ENCODE measurements around the gene REC8. TPM values are rescaled to one million over a fixed set of nuclear protein-coding genes. Genes with fewer than 3 reads are reported as not detected.

REC8 gene
- total and polyA plus RNA-seq, 12 donors: 2.5 to 17.7 (median 4.3) TPM

- Histone ChIP-seq H3K4me3 (peak within 1 kb of the TSS; percentile 75 to 96 (median 84)), H3K36me3 (peaks cover 0 to 68% (median 34%) of the 10 kb centered on the region in 9 donors), H3K27me3 (no peaks in the 10 kb centered on the region), H3K4me1 (peaks cover 16 to 57% (median 30%) of the 10 kb centered on the region in 9 donors), H3K27ac (peak within 1 kb of the TSS; percentile 79 to 97 (median 94)), H3K9me3 (no peaks in the 10 kb centered on the region)
- peak; percentile 97 to 99 for DNase-seq
- TF ChIP-seq CTCF (IDR thresholded peaks at IDR 0.05): no peak
- peak; percentile 92 to 98 (median 95) for ATAC-seq
- intact Hi-C loops (cut with DNase I): loop anchor here in 4 of 10 donors (2.0 to 10.0 kb wide), 4 partner anchors 14 to 842 kb away; partner anchors contain the start of genes DCAF11 (in 3 of the 4), NRL (in 3 of the 4), BCL2L2 (in 1 of the 4) and IRF9 (in 1 of the 4)
- WGBS, 2 donors: 0 to 1% methylated on average over 55 to 57 of the region's 57 CpGs
Measured at GRCh38 chr14:24146978-24147760, 24.7 kb upstream of the REC8 start, which contains the start of gene RNF31. Gene RNF31, plus strand, starts transcription at chr14:24147498. Its CDS starts 201 bp downstream, at chr14:24147699.

- Histone ChIP-seq H3K4me3 (peak overlapping the region; percentile 75 to 96 (median 84)), H3K9me3 (no peaks in the 10 kb centered on the region), H3K27me3 (no peaks in the 10 kb centered on the region), H3K27ac (peak overlapping the region; percentile 64 to 97 (median 94)), H3K36me3 (peaks cover 0 to 68% (median 41%) of the 10 kb centered on the region in 9 donors), H3K4me1 (peaks cover 15 to 51% (median 27%) of the 10 kb centered on the region in 9 donors)
- ATAC-seq (peak in 1 of 8 donors; percentile 1), DNase-seq (no peak)
- intact Hi-C loops (cut with DNase I): loop anchor here in 4 of 10 donors (2.0 to 10.0 kb wide), 4 partner anchors 13 to 843 kb away; partner anchors contain the start of genes DCAF11 (in 3 of the 4), NRL (in 3 of the 4), BCL2L2 (in 1 of the 4) and IRF9 (in 1 of the 4)
- WGBS, 2 donors: 5% methylated on average over 29 of the region's 29 CpGs
- no peak for TF ChIP-seq CTCF (IDR thresholded peaks at IDR 0.05)
Measured at GRCh38 chr14:24147761-24148428, 24.0 kb upstream of the REC8 start.

GRCh38 chr14:24149302-24149969 lies 22.4 kb upstream of the REC8 start:
- no peak for DNase-seq

More at GRCh38 chr14:24149302-24149969, 22.4 kb upstream of the REC8 start:
- TF ChIP-seq CTCF (IDR thresholded peaks at IDR 0.05): no peak
- peaks cover 15 to 40% (median 27%) of the 10 kb centered on the region in 9 donors for H3K4me1 ChIP-seq
- 94 to 97% methylated on average over 3 of the region's 3 CpGs for WGBS, 2 donors
- peaks cover 0 to 70% (median 48%) of the 10 kb centered on the region in 9 donors for H3K36me3 ChIP-seq
- H3K4me3 ChIP-seq: peak overlapping the region in 1 of 10 donors; percentile 75
- no peaks in the 10 kb centered on the region for H3K9me3 ChIP-seq
- no peak for ATAC-seq
- no peak overlapping the region for H3K27ac ChIP-seq
- H3K27me3 ChIP-seq: no peaks in the 10 kb centered on the region
- intact Hi-C loops (cut with DNase I): loop anchor here in 3 of 10 donors (5.0 to 10.0 kb wide), 2 partner anchors 37 to 845 kb away; partner anchors contain the start of genes DCAF11 (in 2 of the 3), NRL (in 2 of the 3), BCL2L2 (in 1 of the 3) and PPP1R3E (in 1 of the 3)
